HEK293 (cell line): Measurements from ENCODE around the gene MKRN2.

Experiments used
- BCL11B ChIP-seq: fragments of 450-650 bp; formaldehyde crosslinking; IDR thresholded peaks from 2 replicates; pipeline ENCODE4 v1.5.1; 2016; ENCODE audit warnings: low read depth, missing biosample characterization, missing genetic modification characterization
- KLF9 ChIP-seq: fragments of 450-650 bp; formaldehyde crosslinking; IDR thresholded peaks from 2 replicates; pipeline ENCODE4 v1.5.1; 2016; ENCODE audit warnings: missing biosample characterization, missing genetic modification characterization, low read depth
- MYNN ChIP-seq: fragments of 450-650 bp; formaldehyde crosslinking; IDR thresholded peaks from 2 replicates; pipeline ENCODE4 v1.5.1; 2016; ENCODE audit warnings: missing biosample characterization, missing genetic modification characterization, borderline replicate concordance
- PATZ1 ChIP-seq: fragments of 450-650 bp; formaldehyde crosslinking; IDR thresholded peaks from 2 replicates; pipeline ENCODE4 v1.5.1; 2016; ENCODE audit warnings: missing biosample characterization, missing genetic modification characterization
- SP7 ChIP-seq: fragments of 450-650 bp; formaldehyde crosslinking; IDR thresholded peaks from 2 replicates; pipeline ENCODE4 v1.5.1; 2016; ENCODE audit warnings: missing biosample characterization, missing genetic modification characterization
- TSHZ1 ChIP-seq: fragments of 450-650 bp; formaldehyde crosslinking; IDR thresholded peaks from 2 replicates; pipeline ENCODE4 v1.5.1; 2016; ENCODE audit warnings: missing biosample characterization, missing genetic modification characterization, borderline replicate concordance
- ZBTB10 ChIP-seq: fragments of 450-650 bp; formaldehyde crosslinking; IDR thresholded peaks from 2 replicates; pipeline ENCODE4 v1.5.1; 2016; ENCODE audit warnings: missing biosample characterization, missing genetic modification characterization
- ZBTB26 ChIP-seq: fragments of 450-650 bp; formaldehyde crosslinking; optimal IDR thresholded peaks from 2 replicates; pipeline ENCODE3; 2016; ENCODE audit warnings: missing biosample characterization, mild to moderate bottlenecking, missing genetic modification characterization
- ZNF132 ChIP-seq: fragments of 450-650 bp; formaldehyde crosslinking; IDR thresholded peaks from 2 replicates; pipeline ENCODE4 v1.5.1; 2017; ENCODE audit warnings: missing biosample characterization, missing genetic modification characterization, borderline replicate concordance
- ZNF148 ChIP-seq: fragments of 450-650 bp; formaldehyde crosslinking; IDR thresholded peaks from 2 replicates; pipeline ENCODE4 v1.5.0; 2017; ENCODE audit warnings: missing biosample characterization, missing genetic modification characterization, borderline replicate concordance
- ZNF24 ChIP-seq: fragments of 450-650 bp; formaldehyde crosslinking; IDR thresholded peaks from 2 replicates; pipeline ENCODE4 v1.5.1; 2016; ENCODE audit warnings: missing biosample characterization, missing genetic modification characterization
- ZNF266 ChIP-seq: fragments of 450-650 bp; formaldehyde crosslinking; IDR thresholded peaks from 2 replicates; pipeline ENCODE4 v1.5.1; 2016; ENCODE audit warnings: missing biosample characterization, missing genetic modification characterization, low read depth
- ZNF324 ChIP-seq: fragments of 450-650 bp; formaldehyde crosslinking; IDR thresholded peaks from 2 replicates; pipeline ENCODE4 v1.5.1; 2016; ENCODE audit warnings: missing biosample characterization, missing genetic modification characterization
- ZNF423 ChIP-seq: fragments of 450-650 bp; formaldehyde crosslinking; IDR thresholded peaks from 2 replicates; pipeline ENCODE4 v1.5.1; 2016; ENCODE audit warnings: missing biosample characterization, missing genetic modification characterization
- ZNF510 ChIP-seq: fragments of 450-650 bp; formaldehyde crosslinking; IDR thresholded peaks from 2 replicates; pipeline ENCODE4 v1.5.1; 2018; ENCODE audit warnings: mild to moderate bottlenecking, missing genetic modification characterization, missing biosample characterization; ENCODE audit not compliant: insufficient replicate concordance
- ZNF514 ChIP-seq: fragments of 450-650 bp; formaldehyde crosslinking; IDR thresholded peaks from 2 replicates; pipeline ENCODE4 v1.5.1; 2016; ENCODE audit warnings: missing biosample characterization, missing genetic modification characterization
- ZNF580 ChIP-seq: fragments of 450-650 bp; formaldehyde crosslinking; IDR thresholded peaks from 2 replicates; pipeline ENCODE4 v1.5.1; 2016; ENCODE audit warnings: missing biosample characterization, missing genetic modification characterization
- ZNF658 ChIP-seq: fragments of 450-650 bp; formaldehyde crosslinking; IDR thresholded peaks from 2 replicates; pipeline ENCODE4; 2016; ENCODE audit warnings: missing biosample characterization, missing genetic modification characterization
- ZNF707 ChIP-seq: fragments of 450-650 bp; formaldehyde crosslinking; IDR thresholded peaks from 2 replicates; pipeline ENCODE4 v1.5.1; 2016; ENCODE audit warnings: missing biosample characterization, missing genetic modification characterization
- ZNF747 ChIP-seq: fragments of 450-650 bp; formaldehyde crosslinking; IDR thresholded peaks from 2 replicates; pipeline ENCODE4 v1.5.1; 2016; ENCODE audit warnings: missing biosample characterization, missing genetic modification characterization
- ZNF768 ChIP-seq: fragments of 450-650 bp; formaldehyde crosslinking; IDR thresholded peaks from 2 replicates; pipeline ENCODE4 v1.5.1; 2018; ENCODE audit warnings: missing biosample characterization, mild to moderate bottlenecking, missing genetic modification characterization
- ZNF777 ChIP-seq: fragments of 450-650 bp; formaldehyde crosslinking; IDR thresholded peaks from 2 replicates; pipeline ENCODE4 v1.5.1; 2017; ENCODE audit warnings: missing biosample characterization, missing genetic modification characterization, borderline replicate concordance

The MKRN2 gene

GRCh38 chr3:12556690-12557472 is at the start of gene MKRN2 (continued):
- TF ChIP-seq ZNF148 (tag by site-specific recombination), result no peak
- TF ChIP-seq ZNF580 (tag by site-specific recombination), result peak; percentile 58; the same call in 1 of the 2 replicates
- TF ChIP-seq ZBTB10 (tag by site-specific recombination), result peak; percentile 72
- TF ChIP-seq ZNF132 (tag by site-specific recombination), result no peak
- TF ChIP-seq MYNN (tag by site-specific recombination), result no peak; the same call in 1 of the 2 replicates
- no peak for TF ChIP-seq ZNF423 (tag by site-specific recombination)
- peak; percentile 77 for TF ChIP-seq ZNF324 (tag by site-specific recombination)
- peak; percentile 77 for TF ChIP-seq ZNF24 (tag by site-specific recombination)
- TF ChIP-seq SP7 (tag by site-specific recombination), result peak; percentile 88
- TF ChIP-seq ZNF777 (tag by site-specific recombination), result peak; percentile 45; the same call in 1 of the 2 replicates
- TF ChIP-seq BCL11B, result no peak
- TF ChIP-seq KLF9 (tag by site-specific recombination), result peak; percentile 57
- TF ChIP-seq ZNF707 (tag by site-specific recombination), result no peak
- TF ChIP-seq ZNF510 (tag by site-specific recombination), result no peak
- peak; percentile 97 for TF ChIP-seq ZBTB26
- no peak for TF ChIP-seq ZNF266
- no peak for TF ChIP-seq ZNF658
- no peak for TF ChIP-seq ZNF514 (tag by site-specific recombination)
- peak; percentile 92 for TF ChIP-seq PATZ1
- no peak for TF ChIP-seq ZNF747 (tag by site-specific recombination)
- TF ChIP-seq TSHZ1 (tag by site-specific recombination), result peak; percentile 57; the same call in 1 of the 2 replicates
- no peak for TF ChIP-seq ZNF768
